GM21381 (cell line): Measurements from ENCODE around the gene GPR25.
"Not testable (repeated sequence)": the region's sequence is repeated elsewhere in the genome, so short reads cannot be mapped to it uniquely, and the experiment has no call there.

ENCODE experiments used
- ATAC-seq: cut with Tn5 transposase; IDR thresholded peaks from one replicate; pipeline ENCODE4 v1.9.1; 2021; ENCODE audit warnings: mild to moderate bottlenecking, moderate library complexity; ENCODE audit not compliant: unreplicated experiment

GPR25 gene

DNA sequence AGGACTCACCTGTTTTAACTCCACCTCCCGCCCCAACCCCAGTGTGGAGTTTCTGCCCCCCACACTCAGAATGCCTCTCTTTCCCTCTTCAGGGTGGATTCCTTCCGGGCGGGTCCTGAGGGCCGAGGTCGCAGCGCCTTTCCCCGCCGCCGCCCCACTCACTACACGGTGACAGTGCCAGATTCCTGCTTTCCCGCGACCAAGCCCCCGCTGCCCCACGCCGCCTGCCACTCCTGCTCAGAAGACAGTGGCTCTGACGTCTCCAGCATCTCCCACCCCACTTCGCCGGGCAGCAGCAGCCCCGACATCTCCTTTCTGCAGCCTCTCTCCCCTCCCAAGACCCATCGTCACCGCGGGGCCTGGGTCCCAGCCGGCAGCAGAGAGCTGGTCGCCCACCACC, 38.6 kb downstream of the GPR25 start:
- no peak for ATAC-seq

DNA sequence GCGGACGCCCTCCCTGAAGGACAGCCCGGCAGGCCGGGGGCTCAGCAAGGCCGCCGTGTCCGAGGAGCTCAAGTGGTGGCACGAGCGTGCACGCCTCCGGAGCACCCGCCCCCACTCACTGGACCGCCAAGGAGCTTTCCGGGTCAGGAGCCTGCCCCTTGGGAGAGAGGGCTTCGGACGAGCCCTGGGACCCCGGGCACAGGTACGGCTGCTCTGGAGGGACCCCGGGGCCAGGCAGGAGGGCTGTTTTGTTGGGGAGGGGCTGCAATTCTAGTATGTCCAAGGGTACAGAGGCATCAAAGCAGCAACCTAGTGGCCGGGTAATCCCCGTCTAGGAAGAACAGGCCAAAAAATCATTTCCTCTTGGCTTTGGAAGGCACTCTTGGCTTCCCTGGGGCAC, 39.2 kb downstream of the GPR25 start:
- ATAC-seq, result not testable (repeated sequence)

DNA sequence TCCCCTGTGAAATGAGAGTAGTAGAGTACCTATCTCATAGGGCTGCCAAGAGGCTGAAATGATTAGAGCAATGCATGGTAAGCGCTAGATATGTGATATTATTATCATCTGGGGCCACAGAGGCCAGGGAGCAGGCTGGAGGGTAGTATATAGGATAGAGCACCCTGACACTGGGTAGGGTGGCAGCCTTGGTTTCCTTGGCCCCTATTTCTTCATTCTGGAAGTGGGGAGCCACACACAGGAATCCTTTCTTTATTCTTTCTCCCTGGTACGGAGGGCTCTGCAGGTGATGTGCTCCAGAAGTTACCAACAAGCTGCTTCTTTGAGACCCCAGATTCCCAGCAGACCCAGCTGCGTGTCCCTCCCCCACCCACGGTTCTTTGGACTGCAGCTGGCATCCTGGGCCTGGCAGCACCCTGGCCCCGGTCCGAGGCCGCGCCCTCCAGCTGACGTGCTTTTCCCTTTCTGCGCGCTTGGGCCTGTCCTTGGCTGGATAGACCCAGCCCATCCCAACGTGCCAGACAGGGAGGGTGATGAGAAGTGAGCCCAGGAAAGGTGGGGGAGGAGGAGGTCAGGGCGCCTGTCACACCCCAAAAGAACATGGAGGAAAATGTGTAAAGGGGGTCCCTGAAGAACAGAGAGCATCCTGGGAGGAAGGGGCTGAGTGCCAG, 40.1 kb downstream of the GPR25 start:
- no peak for ATAC-seq

DNA sequence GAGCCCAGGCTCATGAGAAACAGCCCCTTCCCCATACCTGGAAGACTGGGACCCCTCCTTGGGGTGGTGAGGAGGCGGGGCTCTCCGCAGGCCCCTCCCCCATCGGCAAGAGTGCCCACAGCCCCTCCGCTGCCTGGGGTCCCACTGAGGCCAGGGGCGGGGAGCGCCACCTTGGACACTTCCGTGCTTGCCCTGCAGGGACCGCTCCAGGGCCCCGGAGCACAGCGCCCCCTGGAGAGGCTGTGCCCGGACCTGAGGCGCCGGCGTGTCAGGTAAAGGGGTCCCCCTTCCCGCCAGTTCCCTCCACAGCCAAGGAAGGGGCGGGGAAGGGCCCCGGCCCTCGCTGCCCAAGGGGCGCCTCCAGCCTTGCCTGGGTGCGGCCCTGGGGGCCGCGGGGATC, 43.4 kb downstream of the GPR25 start:
- ATAC-seq, result no peak

DNA sequence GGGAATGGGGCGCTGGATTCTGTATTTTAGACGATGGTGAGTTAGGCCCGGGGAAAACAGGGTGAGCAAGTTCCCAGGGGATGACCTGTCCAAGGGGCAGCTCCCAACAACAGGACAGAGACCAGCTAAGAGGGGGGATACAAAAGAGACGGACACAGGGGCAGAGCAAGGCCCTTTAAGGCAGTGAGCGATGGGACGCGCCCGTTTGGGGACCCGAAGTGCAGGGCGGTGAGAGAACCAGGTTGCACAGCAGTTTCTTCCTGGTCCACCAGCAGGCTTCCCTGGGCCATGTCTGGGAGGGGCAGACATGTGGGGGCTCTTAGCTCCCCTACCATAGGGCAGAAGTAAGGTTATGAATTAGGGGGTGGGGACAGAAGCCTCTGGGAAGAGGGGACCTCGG, 43.9 kb downstream of the GPR25 start:
- ATAC-seq, result no peak

GRCh38 chr1:200917291-200917817, 44.6 kb downstream of the GPR25 start:
- no peak for ATAC-seq

GRCh38 chr1:200918006-200918405, 45.2 kb downstream of the GPR25 start:
- ATAC-seq, result no peak

GRCh38 chr1:200919386-200919785, 46.6 kb downstream of the GPR25 start:
- no peak for ATAC-seq

- no peak for ATAC-seq
Measured at GRCh38 chr1:200921571-200922110, 48.9 kb downstream of the GPR25 start.

- no peak for ATAC-seq
Measured at GRCh38 chr1:200922406-200922805, 49.6 kb downstream of the GPR25 start.

- no peak for ATAC-seq
Measured at GRCh38 chr1:200923601-200924000, 50.8 kb downstream of the GPR25 start.
